HPDE6-E6E7 (cell line): ENCODE results near the gene TMEM212.
"Not testable (repeated sequence)": the region's sequence is repeated elsewhere in the genome, so short reads cannot be mapped to it uniquely, and the experiment has no call there.

Experiments
- DNase-seq: peaks from one replicate; pipeline ENCODE4 v3.0.0; 2011; ENCODE audit warnings: missing footprints; ENCODE audit errors: extremely low spot score

TMEM212 gene

GRCh38 chr3:171890398-171890797 is 47.2 kb downstream of the TMEM212 start:
- no peak for DNase-seq

GRCh38 chr3:171892457-171892856 is 49.3 kb downstream of the TMEM212 start:
- no peak for DNase-seq

- no peak for DNase-seq
Observed at GRCh38 chr3:171895291-171895690, 52.1 kb downstream of the TMEM212 start.

DNA sequence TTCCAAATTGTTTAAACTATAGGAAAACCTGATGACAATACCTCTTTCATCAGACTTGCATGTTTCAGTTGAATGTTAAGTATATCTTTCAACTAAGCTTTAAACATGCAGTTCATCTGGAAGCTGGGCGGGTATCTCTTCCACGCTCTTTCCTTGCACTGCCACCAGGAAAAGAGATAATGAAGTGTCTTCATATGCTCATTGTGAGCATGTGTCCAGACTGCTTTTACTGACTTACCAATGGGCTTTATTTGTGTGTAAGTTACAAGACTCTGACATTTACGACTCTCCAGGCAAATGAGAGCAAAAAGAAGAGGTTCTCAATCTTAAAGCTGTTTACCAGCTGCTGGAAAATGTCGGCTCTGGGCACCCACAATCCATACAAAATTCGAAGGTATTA is 52.8 kb downstream of the TMEM212 start:
- no peak for DNase-seq

GRCh38 chr3:171896316-171896715 is 53.2 kb downstream of the TMEM212 start:
- DNase-seq: no peak

DNA sequence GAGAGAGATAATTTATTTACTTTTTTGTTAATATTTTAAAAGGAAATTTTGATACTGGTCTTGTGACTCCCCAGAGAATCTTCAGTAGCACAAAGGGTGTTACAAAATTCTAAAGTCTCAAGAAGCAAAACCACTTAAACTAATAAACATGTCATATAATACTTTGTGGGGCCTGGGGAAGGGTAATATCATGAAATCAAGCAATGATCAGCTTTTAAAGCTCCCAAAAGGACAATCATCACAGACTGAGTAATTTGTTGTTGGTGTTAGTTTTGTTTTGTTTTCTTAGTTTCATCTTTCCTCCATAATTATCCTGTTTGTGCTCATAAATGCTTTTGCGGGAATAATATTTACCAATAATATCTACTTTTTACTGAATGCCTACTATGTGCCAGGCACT is 55.0 kb downstream of the TMEM212 start:
- no peak for DNase-seq

DNA sequence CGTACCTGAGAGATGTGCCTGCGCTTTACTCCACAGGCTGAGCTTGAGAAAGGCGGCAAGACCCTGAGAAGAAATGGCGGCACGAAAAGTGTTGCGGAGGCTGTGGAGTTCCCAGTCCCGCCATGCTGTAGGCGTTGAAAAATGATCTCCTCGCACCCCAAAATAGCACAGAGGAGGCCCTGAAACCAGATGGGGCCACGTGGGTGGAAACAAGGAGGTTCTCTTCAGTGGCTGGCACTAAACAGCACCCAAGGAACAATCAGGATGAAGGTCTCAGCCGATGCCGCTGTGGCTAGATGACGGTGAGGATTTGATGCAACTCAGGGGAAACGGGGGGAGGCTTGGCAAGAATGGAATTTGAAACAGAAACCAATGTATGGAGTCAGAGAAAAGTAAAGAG is 57.3 kb downstream of the TMEM212 start:
- no peak for DNase-seq

GRCh38 chr3:171901615-171902312 is 58.6 kb downstream of the TMEM212 start:
- no peak for DNase-seq

DNA sequence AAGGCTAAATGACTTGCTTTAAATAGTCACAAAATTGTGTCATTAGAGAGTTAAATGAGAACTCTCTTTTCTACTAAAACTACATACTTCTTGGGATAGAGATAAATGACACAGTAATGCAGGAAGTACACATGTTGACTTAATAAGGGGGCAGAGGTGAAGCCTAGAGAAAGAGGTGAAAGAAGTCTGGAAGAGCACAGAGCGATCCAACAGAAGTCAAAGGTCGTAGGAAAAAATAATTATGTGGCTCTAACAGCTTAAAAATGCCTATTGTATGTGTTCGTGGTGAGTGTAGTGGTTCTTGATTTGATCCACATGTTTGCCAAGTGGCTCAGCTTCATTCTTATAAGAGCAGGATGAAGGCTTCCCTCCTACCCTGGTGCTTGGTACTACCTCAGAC is 61.7 kb downstream of the TMEM212 start:
- no peak for DNase-seq

DNA sequence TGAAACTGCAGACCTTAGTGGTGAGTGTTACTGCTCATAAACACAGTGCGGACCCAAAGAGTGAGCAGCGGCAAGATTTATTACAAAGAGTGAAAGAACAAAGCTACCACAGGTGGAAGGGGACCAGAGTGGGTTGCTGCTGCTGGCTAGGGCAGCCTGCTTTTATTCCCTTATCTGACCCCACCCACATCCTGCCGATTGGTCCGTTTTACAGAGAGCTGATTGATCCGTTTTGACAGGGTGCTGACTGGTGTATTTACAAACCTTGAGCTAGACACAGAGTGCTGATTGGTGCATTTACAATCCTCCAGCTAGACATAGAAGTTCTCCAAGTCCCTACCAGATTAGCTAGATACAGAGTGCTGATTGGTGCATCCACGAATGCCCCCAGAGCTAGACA is 63.4 kb downstream of the TMEM212 start:
- not testable (repeated sequence) for DNase-seq

- no peak for DNase-seq
Observed at GRCh38 chr3:171906951-171907676, 64.0 kb downstream of the TMEM212 start.

DNA sequence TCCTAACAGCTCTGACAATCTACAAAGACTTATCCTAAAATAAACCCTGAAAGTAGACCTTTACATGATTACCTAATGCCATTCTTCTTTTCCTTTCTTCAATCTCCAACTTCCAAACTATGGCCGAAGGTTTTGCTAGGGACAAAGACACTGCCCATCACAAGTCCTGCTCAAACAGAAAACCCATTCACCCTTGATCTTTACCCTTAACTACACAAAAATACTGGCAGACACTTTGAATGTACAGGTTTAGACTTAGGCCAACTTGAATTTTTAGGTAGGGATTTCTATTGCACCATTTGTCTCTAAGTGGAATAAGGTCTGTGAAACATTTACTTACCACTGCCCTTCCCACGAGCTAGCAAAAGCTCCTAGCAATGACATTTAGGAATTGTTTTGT is 64.6 kb downstream of the TMEM212 start:
- no peak for DNase-seq

- no peak for DNase-seq
Observed at GRCh38 chr3:171908731-171909130, 65.6 kb downstream of the TMEM212 start.
